Liver (tissue), 9 donors: Measurements from ENCODE around the gene TAMALIN. TPM values are rescaled to one million over a fixed set of nuclear protein-coding genes. Genes with fewer than 3 reads are reported as not detected.

Experiments
- DNase-seq: peaks from one replicate; pipeline ENCODE4 v3.0.0-alpha.2; 2017; ENCODE audit warnings: low spot score
- H3K27ac ChIP-seq, 2 donors: one replicate each; pipeline ENCODE4 v1.7.0; 2013; ENCODE audit warnings: inconsistent platforms in 2 of 2, low read length in 2 of 2, control low read depth in 1 of 2, low read depth in 1 of 2, mild to moderate bottlenecking in 1 of 2
- H3K27me3 ChIP-seq, 4 donors: one replicate each; pipeline versions ENCODE4 v1.6.1 to v1.7.0; 2013; ENCODE audit warnings: low read length in 3 of 4, inconsistent platforms in 1 of 4, mild to moderate bottlenecking in 1 of 4, moderate library complexity in 1 of 4; ENCODE audit not compliant: control insufficient read depth in 4 of 4, insufficient read depth in 4 of 4
- H3K36me3 ChIP-seq, 4 donors: one replicate each; pipeline versions ENCODE4 v1.6.1 to v1.7.0; 2013; ENCODE audit warnings: low read length in 3 of 4, mild to moderate bottlenecking in 3 of 4, low read depth in 1 of 4, moderate library complexity in 1 of 4; ENCODE audit not compliant: control insufficient read depth in 4 of 4, insufficient read depth in 3 of 4
- H3K4me1 ChIP-seq, 4 donors: one replicate each; pipeline versions ENCODE4 v1.6.1 to v1.7.0; 2013; ENCODE audit warnings: low read length in 3 of 4, mild to moderate bottlenecking in 3 of 4, moderate library complexity in 1 of 4; ENCODE audit not compliant: control insufficient read depth in 4 of 4, insufficient read depth in 4 of 4
- H3K4me3 ChIP-seq, 3 donors: one replicate each; pipeline versions ENCODE4 v1.6.1 to v1.7.0; 2013; ENCODE audit warnings: low read length in 3 of 3, control low read depth in 1 of 3, low read depth in 1 of 3, mild to moderate bottlenecking in 1 of 3
- H3K9ac ChIP-seq, 2 donors: one replicate each; pipeline ENCODE4 v1.7.0; 2013; ENCODE audit warnings: low read length in 2 of 2, mild to moderate bottlenecking in 2 of 2, moderate library complexity in 2 of 2, control low read depth in 1 of 2, low read depth in 1 of 2
- H3K9me3 ChIP-seq, 4 donors: one replicate each; pipeline versions ENCODE4 v1.6.1 to v1.7.0; 2013; ENCODE audit warnings: low read length in 3 of 4; ENCODE audit not compliant: control insufficient read depth in 4 of 4
- ATF3 ChIP-seq: IDR thresholded peaks from 2 replicates; pipeline ENCODE4 v1.6.1; 2016; ENCODE audit warnings: antibody characterized with exemption
- CTCF ChIP-seq: fragments of 150-350 bp; IDR thresholded peaks from 2 replicates; pipeline ENCODE4 v1.5.1; 2017; ENCODE audit warnings: improper control_type of control experiment, low read depth, low read length; ENCODE audit not compliant: missing input control
- EGR1 ChIP-seq, 2 donors: IDR thresholded peaks; 2 replicates each; pipeline ENCODE4 v1.6.1; 2016 to 2018; ENCODE audit warnings: antibody characterized with exemption in 2 of 2, low read depth in 2 of 2
- FOXA1 ChIP-seq: IDR thresholded peaks from 2 replicates; pipeline ENCODE4 v1.6.1; 2016; ENCODE audit warnings: antibody characterized with exemption
- FOXA2 ChIP-seq: IDR thresholded peaks from 2 replicates; pipeline ENCODE4 v1.6.1; 2016; ENCODE audit warnings: antibody characterized with exemption
- GABPA ChIP-seq, 2 donors: IDR thresholded peaks in 1 of 2; conservative IDR thresholded peaks in 1 of 2; 2 replicates each; pipeline ENCODE4 v1.6.1; 2016; ENCODE audit warnings: antibody characterized with exemption in 2 of 2, mild to moderate bottlenecking in 1 of 2, moderate library complexity in 1 of 2
- HNF4A ChIP-seq, 2 donors: conservative IDR thresholded peaks; 2 replicates each; pipeline ENCODE4 v1.6.1; 2016; ENCODE audit warnings: antibody characterized with exemption in 2 of 2, mild to moderate bottlenecking in 2 of 2
- HNF4G ChIP-seq: IDR thresholded peaks from 2 replicates; pipeline ENCODE4 v1.6.1; 2016; ENCODE audit warnings: antibody characterized with exemption
- JUND ChIP-seq, 2 donors: IDR thresholded peaks; 2 replicates each; pipeline ENCODE4 v1.6.1; 2016; ENCODE audit warnings: antibody characterized with exemption in 2 of 2
- NR2F2 ChIP-seq: IDR thresholded peaks from 2 replicates; pipeline ENCODE4 v1.6.1; 2016; ENCODE audit warnings: antibody characterized with exemption
- RAD21 ChIP-seq, 2 donors: IDR thresholded peaks; 2 replicates each; pipeline ENCODE4 v1.6.1; 2016; ENCODE audit warnings: antibody characterized with exemption in 2 of 2, mild to moderate bottlenecking in 2 of 2
- REST ChIP-seq: IDR thresholded peaks from 2 replicates; pipeline ENCODE4 v1.6.1; 2016; ENCODE audit warnings: antibody characterized with exemption, mild to moderate bottlenecking
- RXRA ChIP-seq, 2 donors: IDR thresholded peaks; 2 replicates each; pipeline ENCODE4 v1.6.1; 2017 to 2018; ENCODE audit warnings: antibody characterized with exemption in 2 of 2, mild to moderate bottlenecking in 1 of 2
- SP1 ChIP-seq: IDR thresholded peaks from 2 replicates; pipeline ENCODE4 v1.6.1; 2018; ENCODE audit warnings: antibody characterized with exemption, mild to moderate bottlenecking
- TAF1 ChIP-seq: conservative IDR thresholded peaks from 2 replicates; pipeline ENCODE4 v1.6.1; 2016; ENCODE audit warnings: antibody characterized with exemption, mild to moderate bottlenecking
- YY1 ChIP-seq: IDR thresholded peaks from 2 replicates; pipeline ENCODE4 v1.6.1; 2016; ENCODE audit warnings: antibody characterized with exemption, mild to moderate bottlenecking
- WGBS: extraction: QIAGEN DNeasy Blood & Tissue Kit; methylation state at CpG from one replicate; pipeline ENCODE4 v1.1.7; 2013; 5-methylcytosine and 5-hydroxymethylcytosine counted together
- polyA plus RNA-seq, 2 donors: library from polyadenylated mRNA; stranded (reverse) in 1 of 2; unstranded in 1 of 2; fragments of 200-250 nt in 1 of 2; fragments of >200 nt in 1 of 2; fragmentation: Nextera tagmentation in 1 of 2; extraction: Ambion mirVana in 1 of 2; gene quantifications; one replicate each; pipeline versions ENCODE4 v1.2.1 to v1.2.3, GENCODE V29; 2013 to 2015
- total RNA-seq, 2 donors: library from RNA; depleted of rRNA; stranded (reverse); fragments of >200 nt; gene quantifications; one replicate each; pipeline ENCODE4 v1.2.3, GENCODE V29; 2014
- TF ChIP-seq, protein P1 (sequence below): IDR thresholded peaks from 2 replicates; pipeline ENCODE4 v1.6.1; 2016; ENCODE audit warnings: antibody characterized with exemption
- TF ChIP-seq, protein P2 (sequence below): IDR thresholded peaks from 2 replicates; pipeline ENCODE4 v1.6.1; 2016; ENCODE audit warnings: antibody characterized with exemption
- donor health status: healthy.
- donor health status: healthy.
- donor health status: healthy.
- donor health status: healthy.
- donor health status: healthy.

TAMALIN gene
- total and polyA plus RNA-seq, 4 donors: 1.1 to 9.9 (median 2.5) TPM

DNA sequence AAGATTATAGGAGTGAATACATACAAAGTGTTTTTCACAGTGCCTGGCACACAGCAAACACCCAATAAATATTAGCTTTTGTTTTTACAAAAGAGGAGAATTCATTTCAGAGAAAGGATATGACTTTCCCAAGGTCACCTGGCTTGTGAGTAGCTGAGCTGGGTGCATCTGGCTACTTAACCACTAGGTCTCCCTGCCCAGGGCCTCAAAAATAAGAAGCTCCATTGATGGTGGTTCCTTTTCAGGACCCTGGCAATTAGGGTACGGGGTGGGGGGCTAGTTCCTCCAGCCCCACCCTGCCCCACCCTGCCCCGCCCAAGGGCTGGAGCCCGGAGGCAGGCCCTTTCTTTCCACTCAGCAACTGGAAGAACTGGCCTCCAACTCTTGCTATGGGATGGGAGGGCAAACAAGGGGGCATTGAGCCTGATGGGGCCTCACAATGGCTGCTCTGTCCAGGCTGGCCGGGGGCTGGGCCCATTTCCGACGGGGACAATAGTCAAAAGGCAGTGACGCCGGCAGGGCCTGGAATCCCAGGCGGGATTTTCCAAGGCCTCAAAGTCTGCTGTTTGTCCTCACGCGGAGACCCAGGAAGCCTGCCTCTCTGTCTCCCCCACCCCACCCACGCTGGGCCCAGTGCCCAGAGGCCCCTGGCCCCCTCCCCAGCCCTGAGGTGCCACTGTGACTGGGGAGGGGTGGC is 54.9 kb downstream of the TAMALIN start:
- Histone ChIP-seq H3K4me1 (no peaks in the 10 kb centered on the region), H3K36me3 (peaks cover 0 to 11% (median 3%) of the 10 kb centered on the region in 4 donors), H3K27ac (no peak overlapping the region), H3K9ac (no peak overlapping the region), H3K9me3 (no peaks in the 10 kb centered on the region), H3K4me3 (no peak overlapping the region), H3K27me3 (no peaks in the 10 kb centered on the region)
- TF ChIP-seq TAF1 (no peak), RAD21 (IDR thresholded peaks at IDR 0.05) (no peak), HNF4G (no peak), YY1 (no peak), CTCF (no peak), GABPA (IDR thresholded peaks at IDR 0.05 in 1 of 2, conservative IDR thresholded peaks at IDR 0.05 in 1 of 2) (no peak)
- WGBS: 76% methylated on average over 12 of the region's 12 CpGs
- DNase-seq: no peak

DNA sequence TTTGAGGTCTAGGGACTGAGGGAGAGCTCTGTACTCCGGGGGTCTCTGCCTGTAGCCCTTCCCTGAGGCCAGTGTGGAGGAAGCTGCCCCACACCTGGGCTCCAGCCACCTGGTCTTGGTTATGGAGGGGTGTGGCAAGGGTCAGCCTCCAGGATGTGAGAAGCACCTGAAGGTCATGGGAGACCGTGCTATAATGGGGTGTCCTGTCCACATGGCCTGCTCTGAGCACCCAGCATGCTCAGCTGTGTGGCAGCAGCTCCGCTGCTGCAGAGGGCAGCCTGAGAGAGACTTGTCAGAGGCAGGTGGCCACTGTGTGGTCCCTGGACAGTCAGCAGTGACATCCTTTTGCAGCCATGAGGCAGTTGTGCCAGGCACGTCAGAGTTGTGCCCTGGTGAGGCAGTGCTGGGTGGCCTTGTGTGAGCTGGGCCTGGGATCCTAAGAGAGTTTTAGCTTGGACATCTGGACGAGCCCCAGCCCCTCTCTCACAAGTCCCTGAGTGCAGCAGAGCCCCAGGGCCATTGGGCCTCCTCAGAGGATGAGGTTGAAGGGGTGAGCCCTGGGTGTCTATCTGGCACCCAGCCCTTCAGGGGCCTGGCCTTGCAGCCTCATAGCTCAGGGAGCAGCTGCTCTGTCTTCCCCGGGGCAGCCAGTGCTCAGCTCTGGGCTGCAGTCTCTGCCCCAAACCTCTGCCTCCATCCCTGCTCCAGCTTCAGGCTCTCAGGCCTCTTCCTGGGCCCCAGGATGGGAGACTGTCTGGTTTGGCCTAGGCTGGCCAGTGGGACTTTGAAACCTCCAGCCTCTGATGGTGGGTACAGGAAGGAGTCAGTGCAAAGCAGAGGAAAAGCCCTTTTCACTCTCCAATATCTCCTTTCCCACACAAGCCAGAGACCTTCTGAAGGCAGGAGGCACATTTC is 55.7 kb downstream of the TAMALIN start:
- no peak overlapping the region for H3K9ac ChIP-seq
- no peak for DNase-seq
- H3K27me3 ChIP-seq: no peaks in the 10 kb centered on the region
- no peak overlapping the region for H3K27ac ChIP-seq
- H3K36me3 ChIP-seq: peaks cover 0 to 3% (median under 1%) of the 10 kb centered on the region in 4 donors
- 83% methylated on average over 6 of the region's 6 CpGs for WGBS
- no peaks in the 10 kb centered on the region for H3K9me3 ChIP-seq
- no peak overlapping the region for H3K4me3 ChIP-seq
- TF ChIP-seq EGR1 (IDR thresholded peaks at IDR 0.05; ENCODE audit: low read depth in 2 of 2): no peak
- TF ChIP-seq GABPA (IDR thresholded peaks at IDR 0.05 in 1 of 2, conservative IDR thresholded peaks at IDR 0.05 in 1 of 2): no peak
- TF ChIP-seq, protein P1, sequence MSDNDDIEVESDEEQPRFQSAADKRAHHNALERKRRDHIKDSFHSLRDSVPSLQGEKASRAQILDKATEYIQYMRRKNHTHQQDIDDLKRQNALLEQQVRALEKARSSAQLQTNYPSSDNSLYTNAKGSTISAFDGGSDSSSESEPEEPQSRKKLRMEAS: no peak
- no peak for TF ChIP-seq YY1
- TF ChIP-seq TAF1: no peak
- no peak for TF ChIP-seq RAD21 (IDR thresholded peaks at IDR 0.05)
- no peak for TF ChIP-seq ATF3
- no peak for TF ChIP-seq HNF4A (conservative IDR thresholded peaks at IDR 0.05)
- TF ChIP-seq REST: no peak
- TF ChIP-seq CTCF: no peak
- no peak for TF ChIP-seq NR2F2
- TF ChIP-seq RXRA (IDR thresholded peaks at IDR 0.05): no peak
- TF ChIP-seq, protein P2, sequence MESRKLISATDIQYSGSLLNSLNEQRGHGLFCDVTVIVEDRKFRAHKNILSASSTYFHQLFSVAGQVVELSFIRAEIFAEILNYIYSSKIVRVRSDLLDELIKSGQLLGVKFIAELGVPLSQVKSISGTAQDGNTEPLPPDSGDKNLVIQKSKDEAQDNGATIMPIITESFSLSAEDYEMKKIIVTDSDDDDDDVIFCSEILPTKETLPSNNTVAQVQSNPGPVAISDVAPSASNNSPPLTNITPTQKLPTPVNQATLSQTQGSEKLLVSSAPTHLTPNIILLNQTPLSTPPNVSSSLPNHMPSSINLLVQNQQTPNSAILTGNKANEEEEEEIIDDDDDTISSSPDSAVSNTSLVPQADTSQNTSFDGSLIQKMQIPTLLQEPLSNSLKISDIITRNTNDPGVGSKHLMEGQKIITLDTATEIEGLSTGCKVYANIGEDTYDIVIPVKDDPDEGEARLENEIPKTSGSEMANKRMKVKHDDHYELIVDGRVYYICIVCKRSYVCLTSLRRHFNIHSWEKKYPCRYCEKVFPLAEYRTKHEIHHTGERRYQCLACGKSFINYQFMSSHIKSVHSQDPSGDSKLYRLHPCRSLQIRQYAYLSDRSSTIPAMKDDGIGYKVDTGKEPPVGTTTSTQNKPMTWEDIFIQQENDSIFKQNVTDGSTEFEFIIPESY: no peak
- no peak for TF ChIP-seq FOXA1
- no peak for TF ChIP-seq HNF4G
- TF ChIP-seq SP1: no peak
- TF ChIP-seq FOXA2: no peak
- no peak for TF ChIP-seq JUND (IDR thresholded peaks at IDR 0.05)
- H3K4me1 ChIP-seq: no peaks in the 10 kb centered on the region
